ENCODE measurements around the gene FARP1.
"Not testable (repeated sequence)": the region's sequence is repeated elsewhere in the genome, so short reads cannot be mapped to it uniquely, and the experiment has no call there.

The FARP1 gene

GRCh38 chr13:98206946-98207345, 64.1 kb downstream of the FARP1 start:
- peak; percentile 69 for DNase-seq

- peak; percentile 36 for DNase-seq
Observed at GRCh38 chr13:98207416-98207815, 64.5 kb downstream of the FARP1 start.

GRCh38 chr13:98208606-98209005, 65.7 kb downstream of the FARP1 start:
- no peak for DNase-seq

GRCh38 chr13:98212763-98213162, 69.9 kb downstream of the FARP1 start:
- DNase-seq, result no peak

GRCh38 chr13:98213354-98213753, 70.5 kb downstream of the FARP1 start:
- no peak for DNase-seq

- peak; percentile 52 for DNase-seq
Observed at GRCh38 chr13:98214008-98214643, 71.2 kb downstream of the FARP1 start.

GRCh38 chr13:98214707-98215106, 71.8 kb downstream of the FARP1 start:
- no peak for DNase-seq

GRCh38 chr13:98215508-98215907, 72.6 kb downstream of the FARP1 start:
- DNase-seq, result no peak

- peak; percentile 17 for DNase-seq
Observed at GRCh38 chr13:98216135-98216565, 73.3 kb downstream of the FARP1 start.

- DNase-seq, result no peak
Observed at GRCh38 chr13:98216711-98217285, 73.9 kb downstream of the FARP1 start.

- no peak for DNase-seq
Observed at GRCh38 chr13:98217597-98217996, 74.7 kb downstream of the FARP1 start.

- no peak for DNase-seq
Observed at GRCh38 chr13:98219685-98220084, 76.8 kb downstream of the FARP1 start.

GRCh38 chr13:98220271-98220791, 77.4 kb downstream of the FARP1 start:
- DNase-seq, result no peak

GRCh38 chr13:98221234-98221633, 78.3 kb downstream of the FARP1 start:
- no peak for DNase-seq

- peak; percentile 46 for DNase-seq
Observed at GRCh38 chr13:98222081-98222554, 79.2 kb downstream of the FARP1 start.

GRCh38 chr13:98222816-98223215, 79.9 kb downstream of the FARP1 start:
- DNase-seq, result no peak

- DNase-seq, result no peak
Observed at GRCh38 chr13:98223741-98224140, 80.8 kb downstream of the FARP1 start.

GRCh38 chr13:98224557-98224956, 81.7 kb downstream of the FARP1 start:
- no peak for DNase-seq

- DNase-seq, result no peak
Observed at GRCh38 chr13:98225036-98225940, 82.4 kb downstream of the FARP1 start.

- DNase-seq, result no peak
Observed at GRCh38 chr13:98226496-98226895, 83.6 kb downstream of the FARP1 start.

GRCh38 chr13:98228661-98229341, 85.9 kb downstream of the FARP1 start:
- no peak for DNase-seq

- DNase-seq, result not testable (repeated sequence)
Observed at GRCh38 chr13:98230762-98231161, 87.9 kb downstream of the FARP1 start.

- no peak for DNase-seq
Observed at GRCh38 chr13:98232456-98232855, 89.6 kb downstream of the FARP1 start.

Data from NCI-H226 (cell line).